Stimulated activated CD4-positive, alpha-beta T cell treated with anti-CD3 and anti-CD28 coated beads, Interleukin-4, amount 100 ng/mL, for 48 hours (primary cell): Measurements from ENCODE around the gene TET2.
A peak's percentile ranks its signal among the peaks of the same experiment; 100 is the strongest.

ENCODE experiments used
- DNase-seq, 2 donors: peaks; one replicate each; pipeline ENCODE4 v3.0.0-alpha.2; 2020; ENCODE audit warnings: low read depth in 2 of 2

TET2 gene

DNA sequence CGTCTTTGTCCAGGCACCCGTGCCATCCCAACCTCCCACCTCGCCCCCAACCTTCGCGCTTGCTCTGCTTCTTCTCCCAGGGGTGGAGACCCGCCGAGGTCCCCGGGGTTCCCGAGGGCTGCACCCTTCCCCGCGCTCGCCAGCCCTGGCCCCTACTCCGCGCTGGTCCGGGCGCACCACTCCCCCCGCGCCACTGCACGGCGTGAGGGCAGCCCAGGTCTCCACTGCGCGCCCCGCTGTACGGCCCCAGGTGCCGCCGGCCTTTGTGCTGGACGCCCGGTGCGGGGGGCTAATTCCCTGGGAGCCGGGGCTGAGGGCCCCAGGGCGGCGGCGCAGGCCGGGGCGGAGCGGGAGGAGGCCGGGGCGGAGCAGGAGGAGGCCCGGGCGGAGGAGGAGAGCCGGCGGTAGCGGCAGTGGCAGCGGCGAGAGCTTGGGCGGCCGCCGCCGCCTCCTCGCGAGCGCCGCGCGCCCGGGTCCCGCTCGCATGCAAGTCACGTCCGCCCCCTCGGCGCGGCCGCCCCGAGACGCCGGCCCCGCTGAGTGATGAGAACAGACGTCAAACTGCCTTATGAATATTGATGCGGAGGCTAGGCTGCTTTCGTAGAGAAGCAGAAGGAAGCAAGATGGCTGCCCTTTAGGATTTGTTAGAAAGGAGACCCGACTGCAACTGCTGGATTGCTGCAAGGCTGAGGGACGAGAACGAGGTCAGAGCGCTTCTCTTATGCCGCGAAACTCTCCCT, at the start of gene TET2:
Gene TET2, plus strand, starts transcription at position 601 of the 740 bp plus-strand sequence. CDS start 87,067 bp downstream, outside the sequence.
- DNase-seq = peak; percentile 61 to 77

- DNase-seq = no peak
These were observed 44.7 kb upstream of the TET2 start for GRCh38 chr4:105102016-105102415.

GRCh38 chr4:105106426-105106825, 40.2 kb upstream of the TET2 start:
- DNase-seq = no peak

- no peak for DNase-seq
These were observed 39.4 kb upstream of the TET2 start for GRCh38 chr4:105107095-105107856.

- DNase-seq = no peak
These were observed 37.7 kb upstream of the TET2 start for GRCh38 chr4:105108971-105109370.

- no peak for DNase-seq
These were observed 34.4 kb upstream of the TET2 start for GRCh38 chr4:105112274-105112673.

- no peak for DNase-seq
These were observed 32.9 kb upstream of the TET2 start for GRCh38 chr4:105113800-105114199.

- no peak for DNase-seq
These were observed 29.9 kb upstream of the TET2 start for GRCh38 chr4:105116616-105117319.

- no peak for DNase-seq
These were observed 27.3 kb upstream of the TET2 start for GRCh38 chr4:105119356-105119755.

DNA sequence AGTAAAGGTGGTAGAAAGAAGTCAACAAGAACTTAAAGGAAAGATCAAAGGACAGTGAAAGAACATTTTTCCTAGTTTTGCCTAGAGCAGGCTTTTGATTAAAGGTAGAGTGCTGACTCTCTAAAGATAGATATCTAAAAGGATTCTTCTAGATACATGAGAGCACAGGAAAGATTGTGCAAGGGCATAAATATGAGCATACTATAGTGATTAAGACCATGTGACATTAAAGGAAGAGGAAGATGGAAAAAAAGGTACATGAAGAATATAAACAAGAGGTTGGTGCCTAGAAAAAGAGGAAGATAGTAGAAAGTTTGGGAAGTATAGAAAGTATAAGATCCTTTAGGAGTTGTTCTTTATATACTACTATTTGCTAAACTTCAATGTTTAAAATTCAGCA, 26.1 kb upstream of the TET2 start:
- DNase-seq = no peak

GRCh38 chr4:105122350-105122749, 24.3 kb upstream of the TET2 start:
- DNase-seq = no peak

DNA sequence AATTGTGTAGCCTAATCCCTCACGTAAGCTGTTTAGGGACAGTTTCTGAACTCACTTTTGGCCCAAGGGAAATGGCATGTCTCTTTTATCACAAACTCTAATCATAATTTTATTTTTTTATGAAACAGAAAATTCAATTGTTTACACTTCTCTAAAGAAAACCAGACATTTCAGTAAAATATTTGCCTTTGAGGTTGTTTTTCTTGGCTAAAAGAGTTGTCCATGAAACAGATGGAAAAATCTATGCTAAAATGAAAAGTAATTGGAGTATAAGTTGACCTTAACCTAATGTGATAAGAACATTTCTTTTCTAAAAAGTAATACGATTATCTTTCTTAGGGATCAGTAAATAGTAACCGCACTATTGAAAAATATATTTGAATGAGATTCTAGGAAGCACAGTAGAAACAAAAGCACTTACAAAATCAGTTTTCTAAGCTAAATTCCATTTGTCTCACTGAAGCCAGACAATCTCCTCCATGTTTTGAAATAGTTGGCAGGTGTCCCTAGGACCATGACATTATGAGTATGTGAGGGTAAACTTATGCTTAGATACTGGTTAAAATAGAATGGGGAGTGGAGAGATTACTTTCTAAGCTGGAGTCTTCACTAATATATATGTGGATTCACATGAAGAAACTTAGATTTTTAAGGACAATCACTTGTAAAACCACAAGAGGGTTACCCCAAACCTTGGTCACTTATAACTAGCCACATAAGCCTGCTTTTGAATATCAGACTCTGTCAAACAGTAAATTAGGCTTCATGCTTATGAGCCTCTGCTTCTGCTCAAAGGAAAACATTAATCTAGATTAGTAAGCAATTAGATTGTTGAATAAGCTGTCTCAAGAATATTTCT, 20.1 kb upstream of the TET2 start:
- DNase-seq = no peak

- DNase-seq = no peak
These were observed 19.6 kb upstream of the TET2 start for GRCh38 chr4:105127170-105127445.

DNA sequence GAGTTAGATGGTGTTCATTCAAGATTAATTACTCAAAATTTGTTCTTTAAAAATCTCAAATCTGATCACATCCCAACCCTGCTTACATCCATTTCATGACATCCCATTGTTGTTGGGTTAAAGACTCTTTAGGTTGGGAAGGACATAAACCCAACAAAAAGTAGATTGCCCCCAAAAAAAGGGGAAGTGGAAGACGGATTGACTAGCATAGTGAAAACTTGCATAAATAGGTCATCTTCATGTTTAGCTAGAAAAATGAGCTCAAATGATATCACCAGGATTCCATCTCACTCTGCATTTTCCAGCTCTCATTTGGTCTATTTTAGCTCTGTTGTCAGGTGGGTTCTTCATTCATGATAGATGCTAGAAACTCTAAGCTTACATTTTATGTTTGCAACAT, 18.5 kb upstream of the TET2 start:
- DNase-seq = no peak

DNA sequence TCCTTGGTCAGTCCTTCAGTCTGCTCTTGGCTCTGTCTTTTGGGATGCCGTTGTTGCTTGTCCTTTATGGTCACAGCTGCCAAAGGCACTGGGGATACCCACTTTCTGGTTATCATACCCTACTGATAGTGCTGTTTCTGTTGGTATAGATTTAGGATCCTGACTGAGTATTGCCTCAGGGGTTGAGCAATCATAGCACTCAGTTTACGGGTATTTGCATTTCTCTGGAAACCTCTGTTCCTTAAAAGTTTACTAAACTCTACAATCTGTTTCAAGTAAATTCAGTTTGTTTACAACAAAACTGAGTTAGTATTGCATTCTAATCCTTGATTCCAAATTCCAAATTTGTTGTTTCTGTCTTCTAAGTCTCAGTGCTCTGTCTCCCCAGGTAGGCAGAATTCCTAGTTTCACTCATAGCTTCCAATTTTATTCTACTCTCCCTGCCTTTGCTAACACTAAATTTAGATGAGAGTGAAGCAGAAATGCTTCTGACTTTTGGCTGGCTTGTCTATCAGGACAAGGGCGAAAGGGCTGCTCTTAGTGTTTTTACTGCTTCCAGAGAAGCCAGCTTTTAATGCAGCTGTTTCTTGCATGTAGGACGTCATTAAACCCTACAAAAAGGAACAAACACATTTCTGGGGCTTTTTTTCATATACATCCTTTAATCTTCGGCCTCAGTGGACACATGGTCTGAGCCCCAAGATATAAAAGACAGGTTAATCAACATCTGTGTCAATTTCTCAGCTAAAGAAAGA, 17.2 kb upstream of the TET2 start:
- DNase-seq = no peak

DNA sequence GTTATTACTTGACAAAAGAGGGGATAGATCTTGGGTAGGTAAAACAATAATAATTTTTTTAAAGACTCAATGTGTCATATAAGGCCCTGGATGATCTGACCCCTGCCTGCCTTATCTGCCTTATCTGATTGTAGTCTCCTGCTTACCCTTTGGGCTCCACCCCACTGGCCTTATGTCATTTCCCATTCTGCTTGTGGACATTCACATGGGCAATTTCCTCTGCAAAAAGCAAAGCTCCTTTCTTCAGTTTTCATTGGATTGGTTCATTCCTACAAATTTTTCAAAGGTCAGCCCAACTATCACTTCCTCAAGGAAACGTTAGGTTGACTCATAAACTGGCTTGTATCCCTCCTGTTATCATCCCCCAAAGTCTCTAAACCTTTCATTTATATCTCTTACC, 15.7 kb upstream of the TET2 start:
- DNase-seq = no peak

DNA sequence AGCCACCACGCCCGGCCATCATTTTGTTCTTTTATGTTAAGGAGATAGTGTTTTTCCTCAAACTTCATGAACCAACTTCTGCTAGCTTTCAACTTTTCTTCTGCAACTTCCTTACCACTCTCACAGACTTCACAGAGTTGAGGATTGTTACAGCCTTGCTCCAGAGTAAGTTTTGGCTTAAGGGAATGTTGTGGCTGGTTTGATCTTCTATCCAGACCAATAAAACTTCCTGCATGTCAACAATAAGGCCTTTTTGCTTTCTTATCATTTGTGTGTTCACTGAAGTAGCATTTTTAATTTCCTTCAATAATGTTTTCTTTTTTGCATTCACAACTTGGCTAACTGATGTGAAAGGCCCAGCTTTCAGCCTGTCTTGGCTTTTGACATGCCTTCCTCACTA, 12.7 kb upstream of the TET2 start:
- DNase-seq = no peak

GRCh38 chr4:105135785-105136184, 10.9 kb upstream of the TET2 start:
- DNase-seq = no peak

- no peak for DNase-seq
These were observed 9.4 kb upstream of the TET2 start for GRCh38 chr4:105137121-105137875.

GRCh38 chr4:105139646-105140045, 7.0 kb upstream of the TET2 start:
- no peak for DNase-seq
